ENCODE data around the gene ULK3. TPM values are rescaled to one million over a fixed set of nuclear protein-coding genes. Genes with fewer than 3 reads are reported as not detected.
A peak's percentile ranks its signal among the peaks of the same experiment; 100 is the strongest.

ULK3 gene
- total RNA-seq, 3 donors from 2014 or later (not counting 1 experiment from before 2014, with no cell fraction given), result 54.8 to 75.1 (median 64.7) TPM

- peak overlapping the region; percentile 86 for H3K4me3 Mint-ChIP-seq
- H3K4me1 Mint-ChIP-seq, result peaks cover 27 to 36% of the 10 kb centered on the region in 2 donors
- H3K9me3 Mint-ChIP-seq, result no peaks in the 10 kb centered on the region
- TF ChIP-seq CTCF (IDR thresholded peaks at IDR 0.05), result no peak
- intact Hi-C loops (cut with micrococcal nuclease), result loop anchor here (2.0 kb wide), 1 partner anchor 16 kb away; the partner anchor contains the start of gene FAM219B
- peak overlapping the region; percentile 85 to 87 for H3K27ac Mint-ChIP-seq
- Histone ChIP-seq H3K27ac (ENCODE audit: low read length) (no peak overlapping the region), H3K9me3 (ENCODE audit: control insufficient read depth, insufficient read depth, low read length) (no peaks in the 10 kb centered on the region), H3K4me3 (ENCODE audit: low read length) (peak overlapping the region; percentile 65), H3K36me3 (ENCODE audit: control insufficient read depth, insufficient read depth, low read length) (no peaks in the 10 kb centered on the region), H3K4me1 (ENCODE audit: control insufficient read depth, insufficient read depth, low read length) (peaks cover 42% of the 10 kb centered on the region), H3K27me3 (ENCODE audit: control insufficient read depth, insufficient read depth, low read length) (no peaks in the 10 kb centered on the region)
- DNase-seq (no peak), ATAC-seq (no peak)
- H3K36me3 Mint-ChIP-seq, result no peaks in the 10 kb centered on the region
- no peaks in the 10 kb centered on the region for H3K27me3 Mint-ChIP-seq (ENCODE audit: low read depth in 2 of 2)
- WGBS (ENCODE audit: insufficient coverage), result 7% methylated on average over 1 of the region's 1 CpG
These were observed 47.7 kb upstream of the ULK3 start for GRCh38 chr15:74890665-74890960.

- Histone ChIP-seq H3K27me3 (ENCODE audit: control insufficient read depth, insufficient read depth, low read length) (no peaks in the 10 kb centered on the region), H3K36me3 (ENCODE audit: control insufficient read depth, insufficient read depth, low read length) (no peaks in the 10 kb centered on the region), H3K4me1 (ENCODE audit: control insufficient read depth, insufficient read depth, low read length) (peaks cover 42% of the 10 kb centered on the region), H3K4me3 (ENCODE audit: low read length) (peak within 1 kb of the TSS; percentile 65), H3K9me3 (ENCODE audit: control insufficient read depth, insufficient read depth, low read length) (no peaks in the 10 kb centered on the region), H3K27ac (ENCODE audit: low read length) (peak within 1 kb of the TSS; percentile 56)
- intact Hi-C loops (cut with micrococcal nuclease), result loop anchor here (1.0 to 2.0 kb wide), 2 partner anchors 17 kb away; partner anchors contain the start of genes FAM219B and SCAMP2
- H3K27me3 Mint-ChIP-seq (ENCODE audit: low read depth in 2 of 2), result no peaks in the 10 kb centered on the region
- peak within 1 kb of the TSS; percentile 86 for H3K4me3 Mint-ChIP-seq
- H3K36me3 Mint-ChIP-seq, result no peaks in the 10 kb centered on the region
- ATAC-seq (peak; percentile 97 to 100 (median 100)), DNase-seq (peak; percentile 75 to 89)
- H3K4me1 Mint-ChIP-seq, result peaks cover 27 to 36% of the 10 kb centered on the region in 2 donors
- 4% methylated on average over 47 of the region's 47 CpGs for WGBS (ENCODE audit: insufficient coverage)
- no peaks in the 10 kb centered on the region for H3K9me3 Mint-ChIP-seq
- no peak for TF ChIP-seq CTCF (IDR thresholded peaks at IDR 0.05)
- peak within 1 kb of the TSS; percentile 85 to 87 for H3K27ac Mint-ChIP-seq
These were observed 47.1 kb upstream of the ULK3 start, which contains the start of gene MPI for GRCh38 chr15:74889883-74890664. Gene MPI, plus strand, starts transcription at chr15:74890042. Its CDS starts 32 bp downstream, at chr15:74890074.

GRCh38 chr15:74889390-74889882 lies 46.5 kb upstream of the ULK3 start:
- peak overlapping the region; percentile 56 for H3K27ac ChIP-seq (ENCODE audit: low read length)
- Mint-ChIP-seq H3K9me3 (no peaks in the 10 kb centered on the region), H3K36me3 (no peaks in the 10 kb centered on the region), H3K4me3 (peak overlapping the region; percentile 86), H3K4me1 (peaks cover 27 to 36% of the 10 kb centered on the region in 2 donors), H3K27ac (peak overlapping the region; percentile 85 to 87), H3K27me3 (ENCODE audit: low read depth in 2 of 2) (no peaks in the 10 kb centered on the region)
- H3K9me3 ChIP-seq (ENCODE audit: control insufficient read depth, insufficient read depth, low read length), result no peaks in the 10 kb centered on the region
- no peak for TF ChIP-seq CTCF (IDR thresholded peaks at IDR 0.05)
- WGBS (ENCODE audit: insufficient coverage), result 39% methylated on average over 8 of the region's 8 CpGs
- no peaks in the 10 kb centered on the region for H3K27me3 ChIP-seq (ENCODE audit: control insufficient read depth, insufficient read depth, low read length)
- peak overlapping the region; percentile 65 for H3K4me3 ChIP-seq (ENCODE audit: low read length)
- DNase-seq (peak in 1 of 2 donors; percentile 44), ATAC-seq (peak; percentile 9 to 32 (median 26))
- intact Hi-C loops (cut with micrococcal nuclease), result loop anchor here (1.0 kb wide), 1 partner anchor 16 kb away; the partner anchor contains the start of gene SCAMP2
- H3K36me3 ChIP-seq (ENCODE audit: control insufficient read depth, insufficient read depth, low read length), result no peaks in the 10 kb centered on the region
- peaks cover 40% of the 10 kb centered on the region for H3K4me1 ChIP-seq (ENCODE audit: control insufficient read depth, insufficient read depth, low read length)
